T-helper 1 cell treated with Interleukin-12 subunit alpha and Interleukin-12 subunit beta and Interleukin-4 antibody, amounts not matched to agents 30 ng/mL and 1 ng/mL, for 36 hours (primary cell): ENCODE data around the gene MFSD11. TPM values are rescaled to one million over a fixed set of nuclear protein-coding genes. Genes with fewer than 3 reads are reported as not detected.

ENCODE experiments used
- intact Hi-C: fragments of 100-400 bp; cut with micrococcal nuclease; formaldehyde crosslinking; loops from one replicate; pipeline ENCODE4 v1.15.1; 2024
- total RNA-seq: library from RNA; stranded (reverse); gene quantifications from 2 replicates; pipeline ENCODE4 v1.2.3, GENCODE V29; 2022

Gene MFSD11
- total RNA-seq, 1 donor from 2014 or later, result 25.1 TPM

DNA sequence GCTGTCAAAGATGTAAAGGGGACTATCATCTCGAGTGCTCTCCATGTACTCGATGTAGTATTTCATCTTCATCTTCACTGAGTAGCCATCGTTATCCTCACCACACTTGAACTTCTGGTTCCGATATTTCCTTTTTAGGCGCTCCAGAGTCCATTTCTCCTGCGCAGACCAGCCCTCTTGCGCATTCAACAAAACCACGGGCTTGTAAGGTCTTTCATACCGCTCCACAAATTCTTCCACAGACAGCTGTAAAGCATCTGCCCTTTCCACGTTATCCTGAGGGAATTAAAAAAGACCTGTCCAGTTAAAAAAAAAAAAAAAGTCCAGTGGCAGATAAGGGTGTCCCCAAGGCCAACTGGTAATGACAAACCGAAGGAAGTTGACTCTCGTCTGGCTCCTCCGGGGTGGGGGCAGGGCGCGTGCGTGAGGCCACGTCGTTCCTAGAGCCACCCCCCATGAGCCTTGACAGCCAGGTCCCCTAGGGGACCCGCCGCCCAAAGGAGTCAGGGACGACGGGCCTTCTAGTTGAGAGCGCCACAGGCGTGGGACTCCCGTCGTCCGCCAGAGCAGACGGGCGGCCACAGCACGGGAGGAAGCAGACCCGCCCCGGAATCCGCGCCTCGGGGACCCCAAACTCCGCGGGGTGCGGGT is 12.2 kb upstream of the MFSD11 start:
- intact Hi-C loops, result loop anchor here (1.0 to 5.0 kb wide), 12 partner anchors 9 to 948 kb away; partner anchors contain the start of genes MXRA7, SEC14L1, SRSF2 and UBE2O

DNA sequence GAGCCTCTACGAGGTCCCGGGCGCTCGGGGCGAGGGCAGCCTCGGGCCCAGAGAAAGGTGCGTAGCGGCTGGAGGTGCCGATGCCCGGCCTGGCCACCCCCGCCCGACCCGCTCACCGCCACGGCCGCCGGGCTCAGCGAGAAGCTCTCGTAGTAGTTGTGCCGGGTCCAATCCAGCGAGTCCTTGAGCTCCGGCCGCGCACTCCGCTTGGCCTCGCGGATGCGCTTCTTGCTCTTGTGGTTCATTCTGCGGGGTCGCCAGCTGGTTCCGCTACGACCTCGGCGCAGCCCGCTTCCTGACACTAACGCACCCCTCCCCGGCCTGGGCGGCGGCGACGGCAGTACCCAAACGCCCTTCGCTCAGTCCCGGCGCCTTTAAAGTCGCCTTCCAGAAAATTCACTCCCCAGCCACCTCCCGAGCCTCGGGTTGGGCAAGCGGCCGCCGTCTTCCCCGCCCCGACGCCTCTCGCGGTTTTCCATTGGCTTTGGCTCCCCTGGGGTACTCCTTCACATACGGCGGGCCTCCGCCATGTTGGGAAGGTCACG is 11.6 kb upstream of the MFSD11 start, which contains the start of gene JMJD6:
TSS of gene JMJD6 (minus strand) at position 376 of the 545 bp plus-strand sequence. CDS start at position 245, 131 bp downstream.
- intact Hi-C loops, result loop anchor here (1.0 to 5.0 kb wide), 12 partner anchors 10 to 949 kb away; partner anchors contain the start of genes MXRA7, SEC14L1, SRSF2 and UBE2O

DNA sequence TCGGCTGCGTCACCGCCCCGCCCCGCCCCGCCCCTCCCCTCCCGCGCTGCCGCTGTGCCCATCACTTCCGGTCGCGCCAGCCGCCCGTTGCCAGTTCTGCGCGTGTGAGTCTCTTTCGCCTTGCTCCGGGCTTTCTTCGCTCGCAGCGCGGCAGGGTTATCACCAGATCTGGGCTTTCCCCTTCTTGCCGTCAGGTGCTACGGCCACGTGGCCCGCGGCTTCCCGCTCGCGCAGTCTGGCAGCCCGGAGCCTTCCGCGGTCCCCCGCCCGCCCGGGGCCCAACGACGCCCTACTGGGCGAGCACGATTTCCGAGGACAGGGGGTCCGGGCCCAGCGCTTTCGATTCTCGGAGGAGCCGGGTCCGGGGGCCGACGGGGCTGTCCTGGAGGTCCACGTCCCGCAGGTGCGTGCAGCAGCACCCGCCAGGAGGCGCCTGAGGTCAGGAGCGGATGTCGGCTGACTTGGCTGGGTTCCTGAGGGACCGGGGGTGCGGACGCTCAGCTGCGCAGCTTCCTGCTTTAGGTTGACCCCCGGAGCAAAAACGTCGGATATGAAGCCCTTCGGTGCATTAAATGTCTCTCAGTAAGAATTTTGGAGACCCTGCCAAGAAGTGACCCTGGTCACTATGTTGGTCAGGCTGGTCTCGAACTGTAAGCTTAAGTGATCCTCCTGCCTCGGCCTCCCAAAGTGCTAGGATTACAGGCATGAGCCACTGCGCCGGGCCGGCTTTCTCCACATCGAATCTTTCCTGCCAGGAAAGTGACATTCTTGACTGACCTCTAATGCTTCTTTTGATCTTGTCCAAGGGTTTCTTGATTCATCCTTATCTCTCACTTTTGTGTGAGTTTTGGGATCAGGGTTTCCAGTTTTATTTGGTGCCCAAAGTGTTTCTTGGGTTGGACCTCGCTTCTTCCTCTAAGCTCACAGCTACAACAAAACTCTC is 10.9 kb upstream of the MFSD11 start, which contains the start of gene METTL23:
TSS of gene METTL23 (plus strand) at position 64 of the 943 bp plus-strand sequence. CDS start 2,872 bp downstream, outside the sequence.
- intact Hi-C loops, result loop anchor here (1.0 to 5.0 kb wide), 13 partner anchors 10 to 950 kb away; partner anchors contain the start of genes MXRA7, SEC14L1, SRSF2 and UBE2O

DNA sequence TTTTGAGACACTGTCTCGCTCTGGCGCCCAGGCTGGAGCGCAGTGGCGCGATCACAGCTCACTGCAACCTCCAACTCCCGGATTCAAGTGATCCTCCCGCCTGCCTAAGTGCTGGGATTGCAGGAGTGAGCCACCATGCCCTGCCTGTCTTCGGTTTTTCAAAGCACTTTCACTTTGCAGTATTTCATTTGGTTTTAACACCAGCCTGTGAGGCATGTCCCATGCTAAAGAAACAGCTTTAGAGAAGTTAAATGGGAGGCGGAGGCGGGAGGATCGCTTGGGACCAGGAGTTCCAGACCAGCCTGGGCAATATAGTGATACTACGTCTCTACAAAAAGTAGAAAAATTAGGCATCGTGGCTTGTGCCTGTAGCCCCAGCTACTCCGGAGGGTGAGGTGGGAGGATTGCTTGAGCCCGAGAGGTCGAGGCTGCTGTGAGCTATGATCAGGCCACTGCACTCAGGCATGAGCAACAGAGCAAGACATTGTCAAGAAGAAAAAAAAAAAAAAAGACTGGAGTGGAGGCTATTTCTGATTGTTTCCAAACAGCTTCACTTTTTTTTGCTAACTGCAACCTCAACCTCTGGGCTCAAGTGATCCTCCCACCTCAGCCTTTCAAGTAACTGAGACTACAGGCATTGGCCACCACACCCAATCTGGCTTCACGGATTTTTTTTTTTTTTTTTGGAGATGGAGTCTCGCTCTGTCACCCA is 10.0 kb upstream of the MFSD11 start:
- intact Hi-C loops, result loop anchor here (1.0 to 5.0 kb wide), 6 partner anchors 17 to 951 kb away; partner anchors contain the start of genes MXRA7 and UBE2O

DNA sequence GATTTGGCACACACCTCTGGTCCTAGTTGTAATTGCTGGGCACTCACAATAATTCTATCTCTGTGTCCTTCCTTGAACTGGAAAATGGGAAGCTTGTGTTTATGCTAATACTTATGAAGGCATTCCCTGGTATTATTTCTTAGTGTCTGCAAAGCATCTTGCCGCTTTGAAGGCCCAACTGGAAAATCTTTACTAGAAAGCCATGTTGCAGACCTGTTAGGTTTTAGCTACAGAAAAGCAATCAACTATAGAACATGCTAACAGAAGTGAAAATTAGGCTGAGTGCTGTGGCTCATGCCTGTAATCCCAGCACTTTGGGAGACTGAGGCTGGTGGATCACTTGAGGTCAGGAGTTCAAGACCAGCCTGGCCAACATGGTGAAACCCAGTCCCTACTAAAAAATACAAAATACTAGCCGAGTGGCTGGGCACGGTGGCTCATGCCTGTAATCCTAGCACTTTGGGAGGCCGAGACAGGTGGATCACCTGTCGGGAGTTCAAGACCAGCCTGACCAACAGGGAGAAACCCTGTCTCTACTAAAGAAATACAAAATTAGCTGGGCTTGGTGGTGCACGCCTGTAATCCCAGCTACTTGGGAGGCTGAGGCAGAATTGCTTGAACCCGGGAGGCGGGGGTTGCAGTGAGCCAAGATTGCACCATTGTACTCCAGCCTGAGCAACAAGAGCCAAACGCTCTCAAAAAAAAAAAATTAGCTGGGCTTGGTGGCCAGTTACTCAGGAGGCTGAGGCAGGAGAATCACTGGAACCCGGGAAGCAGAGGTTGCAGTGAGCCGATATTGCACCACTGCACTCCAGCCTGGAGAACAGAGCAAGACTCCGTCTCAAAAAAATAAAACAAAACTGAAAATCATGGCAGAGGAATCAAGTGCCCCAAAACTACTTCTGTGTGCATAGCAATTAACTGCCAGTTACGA is 5.9 kb upstream of the MFSD11 start:
- intact Hi-C loops, result loop anchor here (10.0 kb wide), 2 partner anchors 467 to 1153 kb away; partner anchors contain the start of gene UBALD2

DNA sequence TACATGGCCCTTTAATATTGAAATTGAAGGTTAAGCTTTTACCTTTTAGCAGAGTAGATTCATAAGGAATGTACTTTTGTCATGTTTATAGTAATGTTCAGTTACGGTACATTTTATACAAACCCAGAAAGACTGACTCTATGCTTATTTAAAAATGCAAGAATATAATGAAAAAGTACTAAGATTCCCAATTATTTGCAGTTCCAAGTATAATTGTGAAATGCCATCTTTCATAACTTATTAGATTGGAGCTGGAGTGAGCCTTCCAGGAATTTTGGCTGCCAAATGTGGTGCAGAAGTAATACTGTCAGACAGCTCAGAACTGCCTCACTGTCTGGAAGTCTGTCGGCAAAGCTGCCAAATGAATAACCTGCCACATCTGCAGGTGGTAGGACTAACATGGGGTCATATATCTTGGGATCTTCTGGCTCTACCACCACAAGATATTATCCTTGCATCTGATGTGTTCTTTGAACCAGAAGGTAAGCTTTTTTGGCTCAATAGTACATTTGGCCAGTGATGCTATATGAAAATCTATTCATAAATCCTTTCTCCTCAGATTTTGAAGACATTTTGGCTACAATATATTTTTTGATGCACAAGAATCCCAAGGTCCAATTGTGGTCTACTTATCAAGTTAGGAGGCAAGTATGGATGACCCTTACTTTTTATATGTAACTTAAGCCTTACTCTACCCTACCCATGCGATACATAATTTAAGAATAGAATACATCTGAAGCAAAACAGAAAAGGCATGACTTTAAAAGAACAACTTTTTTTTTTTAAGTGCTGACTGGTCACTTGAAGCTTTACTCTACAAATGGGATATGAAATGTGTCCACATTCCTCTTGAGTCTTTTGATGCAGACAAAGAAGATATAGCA is 4.9 kb upstream of the MFSD11 start:
- intact Hi-C loops, result loop anchor here (10.0 kb wide), 2 partner anchors 468 to 1152 kb away; partner anchors contain the start of gene UBALD2

DNA sequence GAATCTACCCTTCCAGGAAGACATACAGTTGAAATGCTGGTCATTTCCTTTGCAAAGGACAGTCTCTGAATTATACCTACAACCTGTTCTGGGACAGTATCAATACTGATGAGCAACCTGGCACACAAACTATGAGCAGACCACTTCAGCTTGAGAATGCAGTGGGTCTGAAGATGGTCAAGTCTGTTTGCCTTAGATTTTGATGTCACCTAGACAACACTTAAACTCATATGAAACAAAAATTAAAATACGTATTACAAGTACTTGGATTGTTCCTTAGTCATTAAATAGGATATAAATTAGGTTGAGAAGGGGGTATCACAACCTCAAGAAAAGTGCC is 4.3 kb upstream of the MFSD11 start:
- intact Hi-C loops, result loop anchor here (10.0 kb wide), 2 partner anchors 469 to 1151 kb away; partner anchors contain the start of gene UBALD2

DNA sequence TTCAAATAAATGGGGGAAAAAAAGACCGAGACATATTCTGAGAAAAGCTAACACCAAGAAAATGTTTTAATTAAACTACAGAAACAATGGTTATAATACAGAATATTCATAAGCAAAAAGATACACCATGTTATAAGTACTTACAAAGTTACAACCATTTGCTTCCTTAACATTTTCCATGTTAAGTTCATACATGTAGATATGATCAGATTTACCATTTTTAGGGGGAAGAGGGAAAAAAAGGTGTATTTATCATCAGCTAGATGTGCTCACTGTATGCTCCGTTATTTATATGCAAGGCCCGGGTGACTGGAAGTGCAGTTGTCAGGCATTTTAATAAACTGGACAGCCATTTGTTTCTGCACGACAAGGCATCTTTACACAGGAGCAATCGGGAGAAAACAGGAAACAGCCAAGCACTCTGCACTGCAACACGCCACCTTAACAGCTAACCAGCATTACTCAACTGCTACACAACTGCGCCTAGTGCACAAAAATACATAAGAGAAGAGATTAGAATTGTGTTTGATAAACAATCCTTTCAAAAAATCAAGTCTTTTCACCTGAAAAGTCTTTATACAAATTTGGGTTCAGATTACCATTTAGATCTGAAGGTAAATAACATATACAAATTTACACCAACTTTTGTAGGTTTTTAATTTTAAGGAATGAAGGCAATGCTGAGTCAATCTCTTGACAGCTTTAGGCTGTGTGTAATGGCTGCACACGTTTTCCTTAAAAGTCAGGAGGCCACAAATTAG is 3.7 kb upstream of the MFSD11 start:
- intact Hi-C loops, result loop anchor here (10.0 kb wide), 2 partner anchors 469 to 1151 kb away; partner anchors contain the start of gene UBALD2

DNA sequence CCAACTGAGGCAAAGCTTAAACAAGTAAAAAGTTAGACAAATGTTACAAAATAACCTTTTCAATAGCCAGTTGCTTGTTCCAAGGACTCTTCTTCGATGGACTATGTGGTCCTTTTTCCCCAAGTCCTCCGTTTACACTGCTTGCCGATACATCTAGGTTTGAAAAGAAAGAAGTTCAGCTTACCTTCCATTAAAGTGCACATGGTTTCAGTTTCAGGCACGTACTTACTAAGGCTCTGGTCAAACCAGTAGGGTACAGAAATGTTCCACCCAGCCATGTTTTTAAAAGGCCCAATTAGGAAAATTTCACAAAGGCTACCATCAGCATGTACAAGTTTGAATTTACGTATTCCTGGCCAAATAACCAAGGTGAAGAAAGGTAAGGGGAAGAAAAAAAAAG is 2.9 kb upstream of the MFSD11 start:
- intact Hi-C loops, result loop anchor here (5.0 to 10.0 kb wide), 5 partner anchors 470 to 1397 kb away; partner anchors contain the start of genes TMC8, TNRC6C, UBALD2 and UNK

DNA sequence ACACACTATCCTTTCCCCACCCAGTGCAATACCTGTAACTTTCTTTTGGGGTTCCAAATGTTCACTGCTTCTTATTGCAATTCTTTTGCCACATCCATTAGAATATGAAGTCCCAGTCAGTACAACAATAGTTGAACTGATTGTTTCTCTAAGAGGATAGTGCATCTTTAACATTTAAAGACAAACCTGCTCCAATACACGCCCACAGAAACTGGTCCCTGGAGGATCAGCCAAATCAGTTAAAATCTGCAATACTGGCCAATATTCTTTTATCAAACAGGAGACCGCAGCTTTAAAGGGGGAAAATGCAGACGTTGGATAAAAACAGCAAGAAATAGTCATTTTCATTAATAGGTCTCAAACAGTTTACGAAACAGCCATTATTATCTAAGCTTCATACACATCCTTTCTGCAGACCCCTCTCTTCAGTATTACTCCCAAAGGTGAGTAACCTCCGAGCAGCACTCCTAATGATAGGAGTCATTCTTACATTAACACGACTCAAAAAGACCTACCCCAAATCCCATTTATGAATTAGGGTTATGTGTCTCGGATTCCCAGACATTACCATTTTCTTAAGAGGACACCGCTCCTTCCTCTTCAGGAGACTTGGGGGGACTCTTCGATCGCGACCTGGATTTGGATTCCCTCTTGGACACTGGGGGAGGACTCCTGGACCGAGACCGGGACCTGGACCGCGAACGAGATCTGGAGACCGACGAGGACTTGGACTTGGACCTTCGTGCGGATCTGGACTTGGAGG is 2.2 kb upstream of the MFSD11 start:
- intact Hi-C loops, result loop anchor here (2.0 to 10.0 kb wide), 8 partner anchors 45 to 1397 kb away; partner anchors contain the start of genes TMC8, TNRC6C, UBALD2 and UNK

DNA sequence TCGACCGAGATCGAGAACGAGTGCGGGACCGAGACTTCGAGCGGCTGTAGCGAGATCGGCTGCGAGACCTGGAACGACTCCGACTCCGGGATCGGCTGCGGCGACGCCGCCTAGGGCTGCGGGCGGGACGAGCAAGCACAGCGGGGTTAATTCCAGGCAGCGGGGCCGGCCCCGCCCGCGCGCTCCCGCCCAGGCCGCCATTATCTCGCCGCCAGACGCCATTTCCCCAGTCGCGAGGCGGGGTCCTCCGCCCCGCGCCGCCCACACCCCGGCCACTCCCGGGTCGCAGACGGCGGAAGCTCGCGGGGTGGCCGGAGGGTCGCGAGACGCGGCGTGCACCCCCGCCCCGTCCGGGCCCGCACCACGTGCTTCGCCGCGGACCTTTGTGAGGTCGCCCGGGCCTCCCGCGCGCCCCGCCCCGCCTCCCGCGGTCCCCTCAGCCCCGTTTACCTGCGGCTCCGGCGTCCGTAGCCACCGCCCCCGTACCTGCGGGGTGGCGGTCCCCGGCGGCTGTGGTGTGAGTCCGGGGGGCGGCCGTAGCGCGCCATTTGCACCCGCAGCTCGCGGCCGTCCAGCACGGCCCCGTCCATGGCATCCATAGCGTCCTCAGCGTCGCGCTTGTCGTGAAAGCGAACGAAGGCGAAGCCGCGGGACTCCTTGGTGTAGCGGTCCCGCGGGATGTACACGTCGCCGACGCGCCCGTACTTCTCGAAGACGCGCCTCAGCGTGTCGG is 1.4 kb upstream of the MFSD11 start:
- intact Hi-C loops, result loop anchor here (1.0 to 10.0 kb wide), 13 partner anchors 10 to 1396 kb away; partner anchors contain the start of genes JMJD6, METTL23, SEC14L1 and TMC8

DNA sequence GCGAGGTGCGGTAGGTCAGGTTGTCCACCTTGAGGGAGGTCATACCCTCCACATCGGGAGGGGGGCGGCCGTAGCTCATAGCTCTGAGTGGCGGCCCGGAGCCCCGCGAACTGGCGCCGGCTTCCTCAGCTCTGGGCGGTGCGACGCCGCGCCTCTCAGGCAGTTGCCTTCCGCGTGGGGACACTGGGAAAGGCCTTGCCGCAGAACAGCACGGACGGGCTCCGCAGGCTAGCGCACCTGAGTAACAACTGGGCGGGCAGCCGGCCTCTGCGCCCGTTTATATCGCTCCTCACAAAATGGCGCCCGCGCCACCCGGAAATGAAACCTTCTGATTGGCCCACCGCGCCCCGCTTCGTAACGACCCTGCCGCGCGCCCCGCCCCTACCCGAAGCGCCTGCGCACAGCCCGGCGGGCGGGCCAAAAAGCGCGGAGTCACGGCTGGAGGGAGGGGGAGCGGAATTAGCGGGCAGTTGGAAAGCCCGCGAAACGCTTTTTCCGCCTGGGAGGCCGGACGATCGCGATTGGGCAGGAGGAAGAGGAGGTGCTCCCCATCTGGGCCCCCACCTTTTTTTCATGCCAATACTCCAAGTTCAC is 740 bp upstream of the MFSD11 start, which contains the start of gene SRSF2:
TSS of gene SRSF2 (minus strand) at position 250 of the 594 bp plus-strand sequence. CDS start at position 79, 171 bp downstream.
- intact Hi-C loops, result loop anchor here (1.0 to 10.0 kb wide), 13 partner anchors 11 to 1395 kb away; partner anchors contain the start of genes JMJD6, METTL23, SEC14L1 and TMC8

DNA sequence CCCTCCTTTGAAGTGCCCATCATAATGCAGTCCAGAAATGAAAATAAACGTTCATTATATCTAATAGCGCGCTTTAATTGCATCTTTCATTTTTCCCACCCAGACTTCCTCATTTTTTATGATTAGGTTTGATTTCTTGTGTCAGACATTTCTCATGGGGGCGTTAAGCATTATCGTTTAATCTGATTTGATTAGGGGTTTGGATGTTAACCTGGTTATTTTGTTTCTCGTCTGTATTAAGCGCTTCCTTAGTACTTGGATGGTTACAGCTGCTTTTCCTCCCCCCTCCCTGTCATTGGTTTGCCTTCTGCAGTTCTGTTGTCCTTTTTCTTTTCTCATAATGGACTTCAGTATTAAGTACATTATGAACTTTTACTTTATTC is 540 bp downstream of the MFSD11 start:
- intact Hi-C loops, result loop anchor here (1.0 to 10.0 kb wide), 7 partner anchors 15 to 1394 kb away; partner anchors contain the start of genes TMC8, TNRC6C, UBALD2 and UNK

DNA sequence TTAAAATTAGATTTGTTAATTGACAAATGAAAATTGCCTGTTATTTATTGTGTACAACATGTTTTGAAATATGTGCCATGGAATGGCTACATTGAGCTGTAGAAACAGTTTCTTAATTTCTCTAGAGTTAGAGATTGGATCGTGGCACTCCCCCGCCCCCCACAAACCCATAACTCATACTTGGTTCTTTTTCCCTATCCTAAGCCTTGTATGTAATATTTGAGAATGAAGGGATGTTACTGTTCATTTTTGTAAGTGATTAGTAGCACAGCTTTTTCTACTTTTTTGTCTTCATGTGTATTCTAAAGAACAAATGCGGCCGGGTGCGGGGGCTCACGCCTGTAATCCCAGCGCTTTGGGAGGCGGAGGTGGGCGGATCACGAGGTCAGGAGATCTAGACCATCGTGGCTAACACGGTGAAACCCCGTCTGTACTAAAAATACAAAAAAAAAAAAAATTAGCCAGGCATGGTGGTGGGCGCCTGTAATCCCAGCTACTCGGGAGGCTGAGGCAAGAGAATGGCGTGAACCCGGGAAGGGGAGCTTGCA is 1.7 kb downstream of the MFSD11 start:
- intact Hi-C loops, result loop anchor here (5.0 to 10.0 kb wide), 5 partner anchors 475 to 1393 kb away; partner anchors contain the start of genes TMC8, TNRC6C, UBALD2 and UNK
